HepG2 (cell line): ENCODE data around the gene RRBP1. TPM values are rescaled to one million over a fixed set of nuclear protein-coding genes. Genes with fewer than 3 reads are reported as not detected.
A peak's percentile ranks its signal among the peaks of the same experiment; 100 is the strongest.

Source experiments
- CAMTA2 ChIP-seq: sonication (generic); formaldehyde crosslinking; IDR thresholded peaks from 2 replicates; pipeline ENCODE4 v1.4.0; 2020; ENCODE audit warnings: mild to moderate bottlenecking, missing genetic modification reagents, borderline replicate concordance
- CSRNP2 ChIP-seq: sonication (generic); formaldehyde crosslinking; conservative IDR thresholded peaks from 2 replicates; pipeline ENCODE4 v1.8.0; 2022; ENCODE audit warnings: low read depth, missing genetic modification reagents
- CTCF ChIP-seq: sonication (generic); formaldehyde crosslinking; IDR thresholded peaks from 2 replicates; pipeline ENCODE4 v1.5.0; 2020; ENCODE audit warnings: mild to moderate bottlenecking, missing genetic modification reagents, moderate library complexity
- EED ChIP-seq: sonication (generic); formaldehyde crosslinking; IDR thresholded peaks from 2 replicates; pipeline ENCODE4 v1.5.0; 2020; ENCODE audit warnings: mild to moderate bottlenecking, missing genetic modification reagents
- FOXM1 ChIP-seq: sonication (generic); formaldehyde crosslinking; IDR thresholded peaks from 2 replicates; pipeline ENCODE4 v1.5.0; 2020; ENCODE audit warnings: missing genetic modification reagents
- HCFC1 ChIP-seq: fragments of 150-350 bp; IDR thresholded peaks from 2 replicates; pipeline ENCODE4 v1.6.1; 2014; ENCODE audit warnings: low read depth, low read length
- HOXA9 ChIP-seq: sonication (generic); formaldehyde crosslinking; IDR thresholded peaks from 2 replicates; pipeline ENCODE4 v1.8.1; 2022; ENCODE audit warnings: missing genetic modification reagents, mild to moderate bottlenecking, moderate library complexity, borderline replicate concordance
- ISL2 ChIP-seq: sonication (generic); formaldehyde crosslinking; IDR thresholded peaks from 2 replicates; pipeline ENCODE4 v1.5.0; 2020; ENCODE audit warnings: missing genetic modification reagents
- MYNN ChIP-seq: sonication (generic); formaldehyde crosslinking; IDR thresholded peaks from 2 replicates; pipeline ENCODE4 v1.4.0; 2020; ENCODE audit warnings: mild to moderate bottlenecking, low read depth, missing genetic modification reagents
- NFIC ChIP-seq: IDR thresholded peaks from 2 replicates; pipeline ENCODE4 v1.6.1; 2012; ENCODE audit warnings: mild to moderate bottlenecking, low read length, inconsistent platforms
- NR2F6 ChIP-seq, 2 experiments: IDR thresholded peaks; 2 replicates each; pipeline ENCODE4 v1.6.1; 2016; ENCODE audit warnings: antibody characterized with exemption in 1 of 2, mild to moderate bottlenecking in 1 of 2
- POLR2AphosphoS5 ChIP-seq: IDR thresholded peaks from 2 replicates; pipeline ENCODE4 v1.6.1; 2012; ENCODE audit warnings: low read depth, low read length
- RARG ChIP-seq: sonication (generic); formaldehyde crosslinking; IDR thresholded peaks from 2 replicates; pipeline ENCODE4 v1.4.0; 2020; ENCODE audit warnings: low read depth, mild to moderate bottlenecking, missing genetic modification reagents
- RBAK ChIP-seq: sonication (generic); formaldehyde crosslinking; IDR thresholded peaks from 2 replicates; pipeline ENCODE4 v1.5.1; 2020; ENCODE audit warnings: mild to moderate bottlenecking, missing genetic modification reagents
- RFXAP ChIP-seq: sonication (generic); formaldehyde crosslinking; IDR thresholded peaks from 2 replicates; pipeline ENCODE4 v1.4.0; 2020; ENCODE audit warnings: missing genetic modification reagents, borderline replicate concordance
- SPEN ChIP-seq: sonication (generic); formaldehyde crosslinking; IDR thresholded peaks from 2 replicates; pipeline ENCODE4 v1.5.1; 2020; ENCODE audit warnings: low read depth, mild to moderate bottlenecking, missing genetic modification reagents
- TFDP1 ChIP-seq: IDR thresholded peaks from 2 replicates; pipeline ENCODE4 v1.6.1; 2016; ENCODE audit warnings: missing compliant biosample characterization, missing genetic modification reagents, borderline replicate concordance
- ZBTB38 ChIP-seq: sonication (generic); formaldehyde crosslinking; IDR thresholded peaks from 2 replicates; pipeline ENCODE4 v1.5.1; 2020; ENCODE audit warnings: mild to moderate bottlenecking, missing genetic modification reagents
- ZKSCAN1 ChIP-seq: fragments of 150-350 bp; IDR thresholded peaks from 2 replicates; pipeline ENCODE4 v1.6.1; 2014; ENCODE audit warnings: low read length
- ZNF18 ChIP-seq: sonication (generic); formaldehyde crosslinking; IDR thresholded peaks from 2 replicates; pipeline ENCODE4 v1.8.0; 2022; ENCODE audit warnings: mild to moderate bottlenecking, missing genetic modification reagents; ENCODE audit not compliant: insufficient replicate concordance
- ZNF383 ChIP-seq: sonication (generic); formaldehyde crosslinking; IDR thresholded peaks from 2 replicates; pipeline ENCODE4 v1.4.0; 2020; ENCODE audit warnings: missing genetic modification reagents, mild to moderate bottlenecking, borderline replicate concordance
- ZNF414 ChIP-seq: sonication (generic); formaldehyde crosslinking; IDR thresholded peaks from 2 replicates; pipeline ENCODE4 v1.5.0; 2020; ENCODE audit warnings: missing genetic modification reagents
- ZNF605 ChIP-seq: sonication (generic); formaldehyde crosslinking; IDR thresholded peaks from 2 replicates; pipeline ENCODE4 v1.8.0; 2022; ENCODE audit warnings: mild to moderate bottlenecking, missing genetic modification reagents
- ZNF629 ChIP-seq: sonication (generic); formaldehyde crosslinking; conservative IDR thresholded peaks from 2 replicates; pipeline ENCODE4 v1.5.0; 2020; ENCODE audit warnings: missing genetic modification reagents
- ZNF772 ChIP-seq: sonication (generic); formaldehyde crosslinking; IDR thresholded peaks from 2 replicates; pipeline ENCODE4 v1.5.0; 2020; ENCODE audit warnings: mild to moderate bottlenecking, missing genetic modification reagents
- polyA plus RNA-seq, 8 experiments: library from polyadenylated mRNA; depleted of rRNA in 3 of 8; stranded (reverse) in 7 of 8; unstranded in 1 of 8; fragments of >200 nt; fragmentation: Illumina TruSeq in 4 of 8; extraction: Trizol in 4 of 8; gene quantifications; 2 replicates each; pipeline versions ENCODE4 v1.2.1 to v1.2.3, GENCODE V29; 2011 to 2016; ENCODE audit warnings: low read depth in 4 of 8, missing spikeins in 1 of 8, mixed read lengths in 1 of 8; ENCODE audit not compliant: insufficient read depth in 1 of 8
- total RNA-seq, 5 experiments: library from RNA; depleted of rRNA; stranded (reverse); fragments of >200 nt; fragmentation: Illumina TruSeq; extraction: Trizol; gene quantifications; 2 replicates each; pipeline ENCODE4 v1.2.3, GENCODE V29; 2016; ENCODE audit warnings: low read depth in 1 of 5

RRBP1 gene
- total and polyA plus RNA-seq, 2 of the 13 experiments (the other 11 are each of a cell fraction or from before 2014, with no cell fraction given), result 150 to 222 TPM

- TF ChIP-seq NFIC (0 out of 2 replicates have a peak, but pooled peaks have one; percentile 20), EED (CRISPR knock-in tag) (no peak), RFXAP (CRISPR knock-in tag) (no peak), HOXA9 (CRISPR knock-in tag) (no peak), SPEN (CRISPR knock-in tag) (peak; percentile 31; the same call in 1 of the 2 replicates), NR2F6 (IDR thresholded peaks at IDR 0.05) (peak; percentile 95), NR2F6 (CRISPR knock-in tag; IDR thresholded peaks at IDR 0.05) (peak; percentile 96), ZNF383 (CRISPR knock-in tag) (no peak), CAMTA2 (CRISPR knock-in tag) (no peak), CTCF (peak; percentile 38), ZKSCAN1 (no peak), ZNF605 (CRISPR knock-in tag) (peak; percentile 63), ZNF414 (CRISPR knock-in tag) (no peak), ZNF629 (peak; percentile 98), RBAK (CRISPR knock-in tag) (no peak), ISL2 (peak; percentile 64; the same call in 1 of the 2 replicates), CSRNP2 (CRISPR knock-in tag) (no peak), ZNF18 (CRISPR knock-in tag) (no peak), ZBTB38 (CRISPR knock-in tag) (0 out of 2 replicates have a peak, but pooled peaks have one; percentile 29), MYNN (no peak), RARG (peak; percentile 53; the same call in 1 of the 2 replicates), HCFC1 (no peak), ZNF772 (CRISPR knock-in tag) (no peak), FOXM1 (CRISPR knock-in tag) (no peak), POLR2AphosphoS5 (no peak), TFDP1 (CRISPR knock-in tag) (peak; percentile 23; the same call in 1 of the 2 replicates)
Observed at GRCh38 chr20:17605131-17605660, 76.8 kb downstream of the RRBP1 start (continued).
